ENCODE results near the gene PIGZ.
"Not testable (repeated sequence)": the region's sequence is repeated elsewhere in the genome, so short reads cannot be mapped to it uniquely, and the experiment has no call there.

Gene PIGZ

DNA sequence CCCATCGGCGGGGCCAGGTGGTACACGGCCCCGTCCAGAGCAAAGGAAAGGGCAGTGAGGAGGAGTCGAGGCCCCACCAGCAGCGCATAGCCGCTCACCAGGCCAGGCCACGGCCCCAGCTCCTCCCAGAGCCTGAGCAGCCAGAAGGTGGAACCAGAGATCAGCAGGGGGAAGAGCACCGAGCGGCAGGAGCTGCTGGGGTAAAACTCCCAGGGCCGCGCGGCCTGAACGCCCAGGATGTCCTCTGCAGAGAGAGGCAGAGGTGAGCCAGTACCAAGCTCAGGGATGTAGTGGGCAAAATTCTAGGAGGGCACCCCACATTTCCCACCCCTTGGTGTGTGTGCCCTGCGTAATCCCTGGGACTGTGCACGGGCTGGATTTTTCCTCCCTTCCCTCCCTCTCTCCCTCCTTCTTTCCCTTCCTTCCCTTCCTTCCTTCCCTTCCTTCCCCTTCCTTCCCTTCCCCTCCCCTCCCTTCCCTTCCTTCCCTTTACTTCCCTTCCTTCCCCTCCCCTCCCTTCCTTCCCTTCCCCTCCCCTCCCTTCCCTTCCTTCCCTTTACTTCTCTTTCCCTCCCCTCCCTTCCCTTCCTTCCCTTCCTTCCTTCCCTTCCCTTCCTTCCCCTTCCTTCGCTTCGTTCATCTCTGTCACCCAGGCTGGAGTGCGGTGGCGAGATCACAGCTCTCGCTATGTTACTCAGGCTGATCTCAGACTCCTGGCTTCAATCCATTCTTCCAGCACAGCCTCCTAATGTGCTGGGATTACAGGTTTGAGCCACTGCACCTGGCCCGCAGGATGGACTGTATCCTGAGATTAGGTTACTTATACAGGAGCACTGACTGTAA lies 20.0 kb downstream of the PIGZ start:
- peak; percentile 8 for DNase-seq

DNA sequence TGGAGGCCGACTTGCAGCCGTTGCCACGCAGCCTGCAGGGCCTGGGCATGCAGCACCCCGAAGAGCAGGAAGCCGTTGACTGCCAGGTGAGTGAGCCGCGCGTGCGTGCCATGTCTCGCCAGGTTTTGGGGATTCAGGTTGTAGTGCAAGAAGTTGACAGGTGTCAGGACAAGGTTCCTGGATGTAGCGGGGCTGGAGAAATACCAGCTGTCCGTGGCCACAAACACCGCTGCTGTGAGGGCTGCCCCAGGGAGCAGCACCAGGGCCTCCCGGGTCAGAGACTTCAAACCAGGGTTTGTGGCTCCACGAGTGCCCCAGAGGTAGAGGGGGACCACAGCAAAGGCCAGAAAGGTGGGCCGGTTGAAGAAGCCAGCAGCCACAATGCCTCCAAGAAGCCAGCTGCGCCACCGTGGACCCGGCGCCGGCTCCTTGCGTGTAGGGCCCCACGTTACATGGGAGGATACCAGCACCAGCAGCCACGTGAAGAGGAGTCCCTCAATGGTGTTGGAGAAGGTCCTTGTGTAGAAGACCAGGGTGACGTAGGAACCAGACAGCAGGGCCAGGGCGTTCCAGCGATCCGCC lies 20.7 kb downstream of the PIGZ start:
- DNase-seq: no peak

DNA sequence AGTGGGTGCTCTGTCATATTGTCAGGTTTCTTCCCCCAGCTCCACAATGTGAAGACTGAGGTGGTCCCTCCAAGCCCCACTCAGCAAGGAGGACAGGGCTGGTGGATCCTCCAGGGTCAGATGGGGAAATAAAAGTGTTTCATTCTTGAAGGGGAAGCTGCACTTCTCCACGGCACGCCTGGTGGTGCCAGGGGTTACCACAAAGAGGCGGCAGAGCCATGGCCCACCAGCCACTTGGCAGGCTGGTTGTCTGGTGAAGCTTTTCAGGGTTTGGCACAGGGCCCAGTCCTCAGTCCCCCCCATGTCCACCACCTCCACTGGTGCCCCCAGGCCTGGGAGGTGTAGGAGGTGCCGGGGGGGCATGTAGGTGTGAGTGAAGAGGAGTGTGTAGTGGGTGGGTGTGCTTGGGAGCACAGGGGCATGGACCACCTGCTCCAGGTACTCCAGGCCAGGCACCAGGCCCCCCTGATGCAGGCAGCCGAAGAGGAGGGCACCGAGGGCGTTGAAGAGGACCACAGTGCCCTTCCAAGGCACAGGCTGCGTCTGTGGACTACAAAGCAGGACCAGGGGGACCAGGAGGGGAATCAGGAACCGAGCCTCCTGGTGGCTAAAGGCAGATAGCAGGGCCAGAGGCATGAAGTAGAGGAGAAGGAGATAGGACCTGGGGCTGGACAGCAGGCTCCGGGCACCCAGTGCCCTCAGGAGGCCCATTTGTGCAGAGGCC lies 21.3 kb downstream of the PIGZ start:
- DNase-seq: no peak

DNA sequence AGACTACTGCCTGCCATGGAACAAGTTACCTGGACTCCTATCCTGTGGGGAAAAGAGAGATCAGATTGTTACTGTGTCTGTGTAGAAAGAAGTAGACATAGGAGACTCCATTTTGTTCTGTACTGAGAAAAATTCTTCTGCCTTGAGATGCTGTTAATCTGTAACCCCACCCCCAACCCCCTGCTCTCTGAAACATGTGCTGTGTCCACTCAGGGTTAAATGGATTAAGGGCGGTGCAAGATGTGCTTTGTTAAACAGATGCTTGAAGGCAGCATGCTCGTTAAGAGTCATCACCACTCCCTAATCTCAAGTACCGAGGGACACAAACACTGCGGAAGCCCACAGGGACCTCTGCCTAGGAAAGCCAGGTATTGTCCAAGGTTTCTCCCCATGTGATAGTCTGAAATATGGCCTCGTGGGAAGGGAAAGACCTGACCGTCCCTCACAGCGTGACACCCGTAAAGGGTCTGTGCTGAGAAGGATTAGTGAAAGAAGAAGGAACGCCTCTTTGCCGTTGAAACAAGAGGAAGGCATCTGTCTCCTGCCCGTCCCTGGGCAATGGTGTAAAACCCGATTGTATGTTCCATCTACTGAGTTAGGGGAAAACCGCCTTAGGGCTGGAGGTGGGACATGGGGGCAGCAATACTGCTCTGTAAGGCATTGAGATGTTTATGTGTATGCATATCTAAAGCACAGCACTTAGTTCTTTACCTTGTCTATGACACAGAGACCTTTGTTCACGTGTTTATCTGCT lies 24.4 kb downstream of the PIGZ start:
- not testable (repeated sequence) for DNase-seq

DNA sequence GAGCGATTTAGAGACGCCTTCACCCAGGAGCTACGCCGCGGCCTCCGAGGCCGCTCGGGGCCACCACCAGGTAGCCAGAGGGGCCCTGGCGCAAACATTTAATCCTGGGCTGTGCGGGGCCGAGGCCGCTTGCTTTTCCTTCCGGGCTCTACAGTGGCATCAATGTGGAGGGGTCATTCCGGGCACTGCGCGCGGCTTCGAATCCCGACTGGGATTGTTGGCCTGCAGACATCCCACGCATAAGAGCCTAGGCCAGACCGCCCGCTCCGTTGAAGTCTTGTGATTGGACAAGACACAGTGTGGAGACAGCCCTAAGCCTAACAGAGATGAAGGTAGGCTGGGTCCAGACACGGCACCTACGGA lies 25.7 kb downstream of the PIGZ start:
- no peak for DNase-seq

DNA sequence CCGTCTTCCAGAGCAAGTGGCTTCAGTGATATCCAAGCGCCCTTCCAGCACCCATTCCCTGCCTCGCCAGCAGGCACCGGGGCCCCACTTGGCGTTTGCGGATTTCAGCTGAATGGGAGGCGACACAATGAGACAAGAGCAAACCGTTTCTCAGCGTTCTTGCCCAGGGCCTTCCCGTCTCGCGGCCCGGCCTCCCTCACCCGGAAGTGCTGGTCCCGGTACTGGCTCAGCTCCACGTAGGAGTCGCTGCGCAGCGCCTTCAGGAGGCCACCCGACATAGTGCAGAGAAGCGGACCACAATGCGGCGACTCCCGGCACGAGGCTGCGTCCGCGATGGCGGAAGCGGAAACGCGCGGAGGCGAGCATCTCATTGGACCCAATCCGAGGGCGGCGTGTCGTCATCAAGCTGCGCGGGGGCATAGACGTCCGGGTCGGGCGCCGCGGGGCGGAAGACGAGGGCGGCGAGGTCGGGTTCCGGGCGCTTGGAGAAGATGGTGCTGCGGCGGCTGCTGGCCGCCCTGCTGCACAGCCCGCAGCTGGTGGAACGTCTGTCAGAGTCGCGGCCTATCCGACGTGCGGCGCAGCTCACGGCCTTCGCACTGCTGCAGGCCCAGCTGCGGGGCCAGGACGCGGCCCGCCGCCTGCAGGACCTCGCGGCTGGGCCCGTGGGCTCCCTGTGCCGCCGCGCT lies 26.3 kb downstream of the PIGZ start, which contains the start of gene NCBP2:
NCBP2 (minus strand) TSS at position 303 of the 689 bp plus-strand sequence; CDS start at position 278, 25 bp downstream.
- DNase-seq: peak; percentile 98

DNA sequence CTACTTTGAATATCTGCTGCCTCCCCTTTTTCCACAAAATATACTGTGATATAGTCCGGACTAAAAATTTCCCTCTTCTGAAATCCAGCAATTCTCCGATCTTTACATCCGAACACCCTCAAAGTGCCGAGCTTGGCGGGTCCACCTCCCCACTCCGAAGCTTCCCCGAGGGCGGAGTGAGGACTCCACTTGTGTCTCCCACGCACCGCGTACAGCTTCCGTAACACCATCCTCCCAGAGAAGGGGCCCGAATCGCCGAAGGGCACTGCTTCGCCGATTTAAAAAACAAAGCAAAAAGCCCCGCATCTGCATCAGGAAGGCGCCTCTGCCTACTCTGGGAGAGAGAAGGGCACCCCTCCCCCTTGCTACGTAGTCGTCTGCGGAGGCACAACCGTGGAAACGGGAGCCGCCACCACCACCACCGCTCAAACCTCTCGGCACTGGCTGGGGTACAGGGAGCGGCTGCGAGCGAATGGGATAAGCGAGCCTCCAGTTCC lies 26.9 kb downstream of the PIGZ start:
- peak; percentile 58 for DNase-seq

DNA sequence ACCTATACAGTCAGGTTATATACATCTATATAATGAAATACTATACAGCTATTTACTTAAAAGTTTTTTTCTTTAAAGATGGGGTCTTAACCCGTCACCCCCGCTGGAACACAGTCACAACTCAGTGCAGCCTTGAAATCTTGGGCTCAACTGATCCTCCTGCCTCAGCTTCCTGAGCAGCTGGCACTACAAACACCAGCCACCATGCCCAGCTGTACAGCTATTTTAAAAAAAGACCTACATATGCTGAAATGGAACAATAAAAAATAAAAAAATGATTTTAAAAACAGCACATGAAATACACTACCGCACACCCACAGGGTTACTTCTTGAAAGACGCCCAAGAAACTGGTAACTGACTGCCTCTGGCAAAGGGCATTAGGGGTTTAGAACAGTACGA lies 30.1 kb downstream of the PIGZ start:
- DNase-seq: no peak

DNA sequence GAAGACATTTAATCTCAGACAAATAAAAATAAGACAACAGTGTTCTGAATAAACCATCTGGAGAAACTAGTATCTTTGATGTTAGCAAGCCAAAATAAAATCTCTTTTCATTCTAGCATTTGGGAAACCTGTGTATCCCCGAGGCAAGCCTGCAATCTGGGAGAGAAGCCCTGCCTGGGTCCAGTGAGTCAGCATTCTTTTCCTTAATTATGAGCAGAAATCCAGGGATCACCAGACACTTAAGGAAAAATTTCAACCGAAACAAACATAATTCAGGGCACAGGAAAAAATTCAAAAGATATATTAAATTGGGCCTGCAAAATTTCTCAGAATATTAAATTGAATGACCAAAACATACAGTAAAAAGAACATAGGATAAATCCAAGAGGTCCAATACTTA lies 30.5 kb downstream of the PIGZ start:
- peak; percentile 20 for DNase-seq

DNA sequence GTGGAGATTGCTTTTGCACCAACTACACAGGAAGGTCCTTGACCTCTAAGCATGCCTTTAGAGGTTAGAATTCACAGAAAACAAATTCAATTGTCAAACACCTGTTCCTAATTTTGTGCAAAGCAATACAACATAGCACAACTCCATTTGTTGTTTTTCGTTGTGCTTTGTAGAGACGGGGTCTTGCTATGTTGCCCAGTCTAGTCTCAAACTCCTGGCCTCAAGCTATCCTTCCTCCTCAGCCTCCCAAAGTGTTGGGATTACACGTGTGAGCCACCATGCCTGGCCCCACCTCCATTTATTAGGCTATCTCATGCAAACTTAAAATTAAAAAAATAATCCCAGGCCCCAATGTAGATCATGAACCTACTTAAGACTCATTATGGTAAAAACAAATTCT lies 32.3 kb downstream of the PIGZ start:
- no peak for DNase-seq

DNA sequence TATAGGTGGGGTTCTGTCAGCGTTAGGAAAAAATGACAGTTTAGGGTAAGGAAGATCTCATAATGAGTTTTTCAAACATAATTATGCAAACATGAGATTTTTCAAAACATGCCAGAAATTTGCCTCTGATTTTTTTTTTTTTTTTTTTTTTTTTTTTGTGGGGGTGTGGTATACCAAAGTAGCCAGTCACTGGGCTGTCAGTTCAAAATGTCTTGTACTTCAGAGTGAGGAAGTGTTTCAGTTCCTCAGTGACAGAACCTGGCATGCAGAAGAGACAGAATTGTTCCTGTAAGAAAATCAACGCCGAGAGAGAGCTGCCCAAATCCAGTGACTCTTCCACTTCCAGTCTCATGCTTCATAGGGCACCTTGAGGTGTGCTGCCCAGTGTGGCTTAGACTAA lies 36.0 kb downstream of the PIGZ start:
- DNase-seq: no peak

DNA sequence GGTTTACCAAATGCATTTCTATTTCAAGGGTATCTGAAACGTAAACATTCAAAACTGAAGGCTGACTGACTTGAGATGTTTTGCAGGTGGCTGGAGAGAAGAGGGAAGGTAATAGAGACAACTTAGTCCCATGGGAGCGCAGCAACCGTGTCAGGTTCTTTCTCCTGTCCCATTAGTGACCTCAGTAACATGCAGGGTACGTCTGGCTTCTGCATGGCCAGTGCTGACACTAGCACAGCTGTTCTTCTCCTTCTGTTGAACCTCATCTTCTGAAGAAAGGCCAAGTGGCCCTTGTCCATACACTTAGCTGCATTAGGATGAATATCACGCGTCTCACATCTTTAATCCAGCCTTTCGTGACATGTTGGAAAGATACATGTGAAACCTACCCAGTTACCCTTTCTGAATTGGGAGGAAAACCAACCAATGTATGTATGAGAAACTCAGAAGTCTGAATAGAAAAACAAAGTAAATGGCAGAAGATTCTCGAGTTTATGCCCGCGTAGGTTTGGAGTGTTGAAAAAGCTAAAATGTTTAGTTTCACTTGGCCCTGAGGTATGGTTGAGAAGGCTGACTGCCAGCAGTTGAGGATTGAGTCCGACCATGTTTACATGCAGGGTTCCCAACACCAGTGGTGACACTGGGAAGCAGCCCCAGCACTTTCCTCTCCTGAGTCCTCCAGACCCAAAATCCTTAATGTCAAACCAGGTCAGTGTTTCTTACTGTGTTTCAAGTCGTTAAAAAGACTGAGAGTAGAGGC lies 36.6 kb downstream of the PIGZ start:
- DNase-seq: no peak

DNA sequence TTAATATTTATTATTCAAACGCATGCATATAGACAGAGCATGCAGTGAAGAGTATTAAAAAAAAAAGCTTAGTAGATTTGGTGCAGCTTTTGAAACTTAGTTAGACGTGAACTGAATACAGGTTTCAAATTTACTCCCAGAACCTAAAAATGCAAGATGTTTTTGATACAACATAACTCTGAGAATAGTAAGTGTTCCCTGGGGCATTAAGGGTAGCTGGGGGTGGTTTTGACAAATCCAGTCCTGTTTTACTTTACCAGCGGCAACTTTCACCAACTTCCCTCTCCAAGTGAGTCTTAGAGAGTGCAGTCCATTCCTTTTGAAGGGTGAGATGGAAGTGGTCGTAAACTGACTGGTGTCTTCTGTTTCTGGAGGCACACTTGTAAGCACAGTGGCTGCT lies 37.5 kb downstream of the PIGZ start:
- no peak for DNase-seq

DNA sequence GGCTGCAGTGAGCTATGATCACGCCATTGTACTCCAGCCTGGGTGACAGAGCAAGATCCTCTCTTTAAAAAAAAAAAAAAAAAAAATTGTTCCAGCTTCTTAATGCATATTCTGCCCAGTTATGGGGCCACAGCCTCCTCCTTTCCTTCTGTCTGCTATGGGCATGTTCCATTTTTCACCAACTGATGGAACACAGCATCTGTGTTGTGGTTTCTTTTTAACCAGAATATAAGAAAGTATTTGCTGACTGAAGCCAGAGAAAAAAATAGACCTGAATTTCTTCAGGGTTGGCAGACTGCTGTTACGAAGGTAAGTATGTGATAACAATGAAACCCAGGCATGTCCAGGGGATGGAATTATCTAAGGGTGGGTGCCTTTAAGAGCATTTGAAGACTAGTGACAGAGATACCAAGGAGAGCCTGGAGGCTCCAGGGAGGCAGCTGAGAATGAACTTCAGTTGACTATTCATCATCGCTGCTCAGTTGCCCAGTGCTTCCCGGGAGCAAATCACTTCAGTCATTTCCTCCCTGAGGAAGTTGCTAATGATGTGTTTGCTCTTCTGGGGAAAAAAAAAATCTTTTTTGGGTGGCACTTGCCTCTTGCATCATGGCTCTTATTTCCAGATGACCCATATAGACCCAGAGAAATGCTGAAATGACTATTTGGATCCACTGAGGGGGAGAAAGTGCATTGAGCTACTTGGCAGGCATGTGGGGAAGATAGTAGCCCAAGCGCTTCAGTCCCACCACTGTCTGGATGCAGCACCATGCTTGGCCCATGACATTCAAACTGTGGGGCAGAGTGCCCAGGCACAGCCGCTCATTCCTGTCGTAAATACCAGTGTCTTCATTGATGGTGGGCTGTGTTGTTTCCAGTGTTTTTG lies 40.8 kb downstream of the PIGZ start:
- DNase-seq: no peak

DNA sequence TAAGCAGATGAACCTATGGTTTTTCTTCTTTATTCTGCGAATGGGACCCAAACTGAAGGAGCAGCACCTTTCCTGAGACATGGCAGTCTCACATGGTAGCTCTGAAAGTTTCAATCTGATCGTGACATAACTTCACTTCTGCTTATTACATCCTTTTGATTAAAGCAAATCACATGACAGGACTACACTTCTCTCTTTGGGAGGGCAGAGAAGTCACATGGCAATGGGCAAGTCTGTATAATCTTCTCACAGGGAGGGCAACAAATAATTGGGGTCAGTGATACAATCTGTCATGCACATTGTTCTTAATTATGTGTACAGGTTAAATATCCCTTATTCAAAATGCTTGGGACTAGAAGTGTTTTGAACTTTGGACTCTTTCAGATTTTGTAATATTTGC lies 47.9 kb downstream of the PIGZ start:
- no peak for DNase-seq

DNA sequence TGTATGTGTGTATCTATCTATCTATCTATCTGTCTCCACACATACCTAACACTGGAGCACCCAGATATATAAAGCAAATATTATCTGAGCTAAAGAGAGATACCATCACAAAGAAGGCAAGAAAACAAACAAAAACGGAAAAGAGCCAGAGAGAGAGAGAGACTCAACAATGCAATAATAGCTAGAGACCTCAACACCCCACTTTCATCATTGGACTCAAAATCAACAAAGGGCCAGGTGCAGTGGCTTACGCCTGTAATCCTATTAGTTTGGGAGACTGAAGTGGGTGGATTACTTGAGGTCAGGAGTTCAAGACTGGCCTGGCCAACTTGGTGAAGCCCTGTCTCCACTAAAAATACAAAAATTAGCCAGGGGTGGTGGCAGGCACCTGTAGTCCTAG lies 49.7 kb downstream of the PIGZ start:
- no peak for DNase-seq

DNA sequence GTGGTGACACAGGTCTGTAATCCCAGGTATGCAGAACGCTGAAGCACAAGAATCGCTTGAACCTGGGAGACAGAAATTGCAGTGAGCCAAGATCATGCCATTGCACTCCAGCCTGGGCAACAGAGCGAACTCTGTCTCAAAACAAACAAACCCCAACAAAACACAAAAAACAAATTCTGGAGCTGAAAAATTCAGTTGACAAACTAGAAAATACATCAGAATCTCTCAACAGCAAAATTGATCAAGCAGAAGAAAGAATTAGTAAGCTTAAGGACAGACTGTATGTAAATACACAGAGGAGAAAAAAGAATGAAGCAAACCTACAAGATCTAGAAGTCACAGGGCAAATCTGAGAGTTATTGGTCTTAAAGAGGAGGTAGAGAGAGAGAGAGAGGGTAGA lies 51.6 kb downstream of the PIGZ start:
- DNase-seq: no peak

DNA sequence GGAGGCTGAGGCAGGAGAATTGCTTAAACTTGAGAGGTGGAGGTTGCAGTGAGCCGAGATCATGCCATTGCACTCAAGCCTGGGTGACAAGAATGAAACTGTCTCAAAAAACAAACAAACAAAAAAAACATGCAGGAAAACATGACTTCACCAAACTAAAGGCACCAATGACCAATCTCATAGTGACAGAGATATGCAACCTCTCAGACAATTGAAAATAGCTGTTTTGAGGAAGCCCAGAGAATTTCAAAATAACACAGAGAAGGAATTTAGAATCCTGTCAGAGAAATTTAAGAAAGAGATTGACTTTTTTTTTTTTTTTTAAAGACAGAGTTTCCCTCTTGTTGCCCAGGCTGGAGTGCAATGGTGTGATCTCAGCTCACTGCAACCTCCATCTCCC lies 52.4 kb downstream of the PIGZ start:
- DNase-seq: no peak

DNA sequence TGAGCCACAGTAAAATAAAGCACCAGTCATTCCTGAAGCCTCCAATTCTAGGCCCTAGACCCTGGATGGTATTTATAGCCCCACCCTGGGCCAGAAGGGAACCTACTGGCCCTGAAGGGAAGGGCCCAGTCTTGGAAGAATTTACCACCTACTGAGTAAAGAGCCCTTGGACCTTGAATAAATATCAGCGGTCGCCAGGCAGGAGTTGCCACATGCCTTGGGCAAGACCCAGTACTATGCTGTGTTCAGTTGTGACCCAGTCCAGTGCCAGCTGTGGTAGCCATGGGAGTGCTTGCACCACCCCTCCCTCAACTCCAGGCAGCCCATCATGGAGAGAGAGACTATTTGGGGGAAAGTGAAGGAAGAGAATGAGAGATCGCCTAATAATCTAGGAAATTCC lies 53.3 kb downstream of the PIGZ start:
- DNase-seq: no peak

DNA sequence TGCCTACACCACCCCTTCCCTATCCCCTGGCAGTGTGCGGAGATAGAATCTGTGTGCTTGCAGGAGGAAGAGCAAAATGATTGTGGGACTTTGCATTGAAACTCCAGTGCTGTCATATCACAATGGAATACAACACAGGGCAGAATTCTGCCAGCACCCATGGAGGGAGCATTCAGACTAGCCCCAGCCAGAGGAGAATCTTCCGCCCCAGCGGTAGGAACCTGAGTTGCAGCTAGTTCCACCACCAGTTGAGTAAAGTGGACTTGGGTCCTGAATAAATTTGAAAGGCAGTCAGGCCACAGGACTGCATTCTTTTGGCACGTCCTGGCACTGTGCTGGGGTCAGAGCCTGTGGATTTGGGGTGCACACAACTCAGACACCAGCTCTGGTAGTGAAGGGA lies 53.8 kb downstream of the PIGZ start:
- DNase-seq: no peak

DNA sequence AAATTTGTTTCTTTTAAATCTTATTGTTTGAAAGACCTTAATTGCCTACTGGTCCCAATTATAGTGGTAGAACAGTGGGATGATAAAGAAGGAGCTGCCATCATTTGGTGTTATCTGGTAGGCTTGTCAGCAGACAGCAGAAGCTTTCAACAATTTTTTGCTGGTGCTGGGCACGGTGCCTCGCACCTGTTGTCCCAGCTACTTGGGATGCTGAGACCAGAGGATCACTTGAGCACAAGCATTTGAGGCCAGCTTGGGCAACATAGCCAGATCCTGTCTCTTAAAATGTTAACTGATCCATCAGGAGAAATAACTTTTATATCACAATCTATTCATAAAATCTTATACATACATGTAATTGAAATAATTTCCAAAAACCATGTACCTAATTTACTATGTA lies 64.9 kb downstream of the PIGZ start:
- no peak for DNase-seq
